Ascending aorta (tissue), 2 donors: ENCODE data around the gene MAN2C1. TPM values are rescaled to one million over a fixed set of nuclear protein-coding genes. Genes with fewer than 3 reads are reported as not detected.
"Not testable (repeated sequence)": the region's sequence is repeated elsewhere in the genome, so short reads cannot be mapped to it uniquely, and the experiment has no call there.

Experiments used
- DNase-seq, 2 donors: peaks; one replicate each; pipeline ENCODE4 v3.0.0-alpha.2; 2019; ENCODE audit warnings: low spot score in 2 of 2
- H3K27ac ChIP-seq, 2 donors: fragments of 200-600 bp; sonication (generic); one replicate each; pipeline ENCODE4 v1.5.1; 2016 to 2017; ENCODE audit warnings: mild to moderate bottlenecking in 1 of 2
- H3K27me3 ChIP-seq: fragments of 200-600 bp; sonication (generic); one replicate; pipeline ENCODE4 v1.5.1; 2017
- H3K36me3 ChIP-seq, 2 donors: fragments of 200-600 bp; sonication (generic); one replicate each; pipeline ENCODE4 v1.5.1; 2016
- H3K4me1 ChIP-seq, 2 donors: fragments of 200-600 bp; sonication (generic); one replicate each; pipeline ENCODE4 v1.5.1; 2016 to 2017; ENCODE audit warnings: mild to moderate bottlenecking in 1 of 2
- H3K4me3 ChIP-seq, 2 donors: fragments of 200-600 bp; sonication (generic); one replicate each; pipeline ENCODE4 v1.5.1; 2016 to 2017; ENCODE audit warnings: mild to moderate bottlenecking in 1 of 2
- H3K9me3 ChIP-seq, 2 donors: fragments of 200-600 bp; sonication (generic); one replicate each; pipeline ENCODE4 v1.5.1; 2016
- intact Hi-C: fragments of 100-400 bp; cut with DNase I; formaldehyde crosslinking; loops from one replicate; pipeline ENCODE4 v1.15.1; 2023
- total RNA-seq: library from RNA; depleted of rRNA; stranded (reverse); fragments of >200 nt; gene quantifications from one replicate; pipeline ENCODE4 v1.1.0, GENCODE V29; 2016
- TF ChIP-seq, protein P1 (sequence below), 3 experiments: fragments of 200-600 bp in 2 of 3; fragments of 450-650 bp in 1 of 3; sonication (generic) in 2 of 3; IDR thresholded peaks; one replicate each; pipeline ENCODE4 v1.5.1; 2016 to 2019; ENCODE audit warnings: antibody characterized with exemption in 3 of 3, mild to moderate bottlenecking in 1 of 3, moderate library complexity in 1 of 3

MAN2C1 gene
- total RNA-seq, 1 donor from 2014 or later = 447 TPM

DNA sequence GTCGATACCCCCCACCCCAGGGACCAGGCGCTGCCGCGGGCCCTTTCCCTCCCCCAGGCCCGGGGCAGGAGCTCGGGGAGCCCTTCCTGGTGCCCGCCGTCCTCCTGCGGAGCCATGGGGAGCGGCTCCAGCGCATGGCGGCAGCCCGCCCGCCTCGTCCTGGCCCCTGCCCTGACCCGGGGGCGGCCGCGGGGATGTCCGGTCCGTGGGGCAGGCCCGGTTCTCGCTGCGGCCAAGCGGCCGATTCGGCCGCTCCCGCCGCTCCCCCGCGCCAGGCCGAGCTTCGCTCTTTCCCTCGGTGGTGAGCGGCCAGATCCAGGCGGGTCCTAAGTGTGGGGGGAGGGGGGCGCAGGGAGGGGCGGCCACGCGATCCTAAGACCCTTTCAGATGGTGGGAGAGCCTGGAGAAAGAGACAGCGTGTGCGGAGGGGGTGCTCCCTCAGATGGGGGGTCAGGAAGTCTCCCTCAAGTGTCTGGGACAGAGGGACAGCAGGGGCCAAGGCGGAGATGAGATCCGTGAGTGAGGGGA is 20.3 kb downstream of the MAN2C1 start:
- Histone ChIP-seq H3K36me3 (no peaks in the 10 kb centered on the region), H3K27ac (peak overlapping the region; percentile 42 to 62), H3K9me3 (no peaks in the 10 kb centered on the region), H3K4me1 (peaks cover 6 to 11% of the 10 kb centered on the region in 2 donors), H3K27me3 (no peaks in the 10 kb centered on the region), H3K4me3 (peak overlapping the region; percentile 90 to 94)
- intact Hi-C loops = loop anchor here (1.0 kb wide), 1 partner anchor 20 kb away; the partner anchor contains the start of gene MAN2C1
- TF ChIP-seq, protein P1, sequence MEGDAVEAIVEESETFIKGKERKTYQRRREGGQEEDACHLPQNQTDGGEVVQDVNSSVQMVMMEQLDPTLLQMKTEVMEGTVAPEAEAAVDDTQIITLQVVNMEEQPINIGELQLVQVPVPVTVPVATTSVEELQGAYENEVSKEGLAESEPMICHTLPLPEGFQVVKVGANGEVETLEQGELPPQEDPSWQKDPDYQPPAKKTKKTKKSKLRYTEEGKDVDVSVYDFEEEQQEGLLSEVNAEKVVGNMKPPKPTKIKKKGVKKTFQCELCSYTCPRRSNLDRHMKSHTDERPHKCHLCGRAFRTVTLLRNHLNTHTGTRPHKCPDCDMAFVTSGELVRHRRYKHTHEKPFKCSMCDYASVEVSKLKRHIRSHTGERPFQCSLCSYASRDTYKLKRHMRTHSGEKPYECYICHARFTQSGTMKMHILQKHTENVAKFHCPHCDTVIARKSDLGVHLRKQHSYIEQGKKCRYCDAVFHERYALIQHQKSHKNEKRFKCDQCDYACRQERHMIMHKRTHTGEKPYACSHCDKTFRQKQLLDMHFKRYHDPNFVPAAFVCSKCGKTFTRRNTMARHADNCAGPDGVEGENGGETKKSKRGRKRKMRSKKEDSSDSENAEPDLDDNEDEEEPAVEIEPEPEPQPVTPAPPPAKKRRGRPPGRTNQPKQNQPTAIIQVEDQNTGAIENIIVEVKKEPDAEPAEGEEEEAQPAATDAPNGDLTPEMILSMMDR (IDR thresholded peaks at IDR 0.05) = no peak
- no peak for DNase-seq

DNA sequence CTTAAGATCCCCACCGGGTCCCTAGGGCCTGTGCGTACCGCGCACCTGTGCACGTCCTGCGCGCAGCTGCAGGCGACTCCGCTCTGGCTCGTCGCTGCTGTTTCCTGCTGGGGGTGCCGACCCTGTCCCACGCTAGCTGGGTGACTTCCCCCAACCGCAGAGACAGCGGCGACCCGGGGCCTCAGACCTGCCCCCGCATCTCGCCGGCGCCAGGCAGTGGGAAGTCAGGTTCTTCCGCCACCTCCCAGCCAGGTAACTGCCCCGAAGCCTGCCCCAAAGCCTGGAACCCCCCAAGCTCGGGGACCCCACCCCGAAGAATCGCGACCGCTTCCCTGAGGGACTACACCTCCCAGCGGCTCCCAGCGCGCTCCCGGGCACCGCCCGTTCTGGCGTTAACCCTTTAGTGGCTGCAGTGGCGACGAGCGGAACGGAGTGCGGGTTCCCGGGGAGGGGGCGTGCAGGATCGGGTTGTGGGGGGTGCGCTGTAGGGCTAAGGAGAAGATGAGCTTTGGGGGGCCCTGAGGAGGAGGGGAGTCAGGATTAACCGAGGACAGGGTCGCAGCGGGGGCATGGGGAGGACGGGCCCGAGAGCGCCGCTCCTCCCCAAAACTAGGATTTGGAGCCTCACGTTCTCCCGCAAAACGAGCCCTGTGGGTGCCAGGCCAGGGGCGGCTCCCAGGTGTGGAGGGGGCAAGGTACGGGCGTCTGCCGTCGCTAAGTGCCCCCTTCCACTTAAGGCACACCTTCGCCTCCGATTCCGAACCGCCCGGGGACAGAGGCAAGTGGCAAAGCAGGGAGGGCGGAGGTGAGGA is 21.0 kb downstream of the MAN2C1 start:
- TF ChIP-seq, protein P1 (IDR thresholded peaks at IDR 0.05) = no peak
- peak in 1 of 2 donors; percentile 74 for DNase-seq
- Histone ChIP-seq H3K27me3 (no peaks in the 10 kb centered on the region), H3K4me1 (peaks cover 6 to 11% of the 10 kb centered on the region in 2 donors), H3K36me3 (no peaks in the 10 kb centered on the region), H3K9me3 (no peaks in the 10 kb centered on the region), H3K27ac (peak overlapping the region; percentile 42 to 62), H3K4me3 (peak overlapping the region; percentile 90 to 94)
- intact Hi-C loops = loop anchor here (1.0 kb wide), 1 partner anchor 21 kb away; the partner anchor contains the start of gene MAN2C1

DNA sequence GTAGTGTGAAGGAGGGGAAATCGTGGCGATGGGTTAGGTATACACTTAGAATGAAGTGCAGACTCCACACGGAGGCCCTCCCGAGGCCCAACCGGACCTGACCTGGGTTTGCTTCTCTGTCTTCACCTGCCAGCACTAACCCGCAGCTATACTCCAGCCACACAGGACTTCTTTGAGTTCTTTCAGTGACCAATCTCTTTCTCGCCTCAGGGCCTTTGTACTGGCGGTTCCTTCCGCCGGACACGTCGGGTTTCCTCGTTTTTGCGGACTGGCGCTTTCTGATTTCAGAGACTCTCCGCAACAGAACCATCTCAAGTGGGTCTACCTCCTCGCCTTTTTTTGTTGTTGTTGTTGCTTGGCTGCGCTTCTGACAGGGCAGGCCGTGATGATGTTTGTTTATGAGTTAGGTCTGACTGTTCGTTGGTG is 21.6 kb downstream of the MAN2C1 start, which contains the start of gene NEIL1:
NEIL1 (plus strand) TSS at position 244 of the 426 bp plus-strand sequence. CDS start 1,867 bp downstream, outside the sequence.
- Histone ChIP-seq H3K27ac (peak within 1 kb of the TSS; percentile 42 to 62), H3K9me3 (no peaks in the 10 kb centered on the region), H3K27me3 (no peaks in the 10 kb centered on the region), H3K36me3 (no peaks in the 10 kb centered on the region), H3K4me3 (peak within 1 kb of the TSS; percentile 90 to 94), H3K4me1 (peaks cover 6 to 11% of the 10 kb centered on the region in 2 donors)
- TF ChIP-seq, protein P1 (IDR thresholded peaks at IDR 0.05) = no peak
- intact Hi-C loops = no loop called here
- DNase-seq = no peak

DNA sequence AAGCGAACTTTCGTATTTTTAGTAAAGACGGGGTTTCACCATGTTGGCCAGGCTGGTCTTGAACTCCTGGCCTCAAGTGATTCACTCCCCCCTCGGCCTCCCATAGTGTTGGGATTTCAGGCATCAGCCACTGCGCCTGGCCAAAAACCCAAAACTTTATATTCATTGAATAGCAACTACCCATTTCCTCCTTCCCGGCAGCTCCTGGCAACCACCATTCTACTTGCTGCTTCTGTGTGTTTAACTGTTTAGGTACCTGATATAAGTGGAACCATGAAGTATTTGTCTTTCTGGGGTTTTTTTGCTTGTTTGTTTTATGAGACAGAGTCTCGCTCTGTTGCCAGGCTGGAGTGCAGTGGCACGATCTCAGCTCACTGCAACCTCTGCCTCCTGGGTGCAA is 24.5 kb downstream of the MAN2C1 start:
- DNase-seq, H3K4me1 ChIP-seq, H3K27me3 ChIP-seq, H3K9me3 ChIP-seq, H3K27ac ChIP-seq, H3K36me3 ChIP-seq, H3K4me3 ChIP-seq, intact Hi-C loops: not testable (repeated sequence)

DNA sequence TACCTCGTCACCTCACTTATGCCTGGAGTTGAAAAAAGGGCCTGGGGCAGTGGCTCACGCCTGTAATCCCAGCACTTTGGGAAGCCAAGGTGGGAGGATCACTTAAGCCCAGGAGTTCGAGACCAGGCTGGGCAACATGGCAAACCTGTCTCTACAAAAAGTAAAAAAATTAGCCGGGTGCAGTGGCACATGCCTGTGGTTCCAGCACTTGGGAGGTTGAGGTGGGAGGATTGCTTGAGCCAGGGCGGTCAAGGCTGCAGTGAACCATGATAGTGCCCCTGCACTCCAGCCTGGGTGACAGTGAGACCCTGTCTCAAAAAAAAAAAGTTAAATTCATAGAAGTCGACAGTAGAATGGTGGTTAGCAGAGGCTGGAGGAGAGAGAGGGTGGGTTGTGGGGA is 26.2 kb downstream of the MAN2C1 start:
- peaks cover 0 to 3% of the 10 kb centered on the region in 2 donors for H3K4me1 ChIP-seq
- H3K9me3 ChIP-seq = no peaks in the 10 kb centered on the region
- no peak overlapping the region for H3K27ac ChIP-seq
- intact Hi-C loops = no loop called here
- H3K4me3 ChIP-seq = no peak overlapping the region
- TF ChIP-seq, protein P1 (IDR thresholded peaks at IDR 0.05) = no peak
- DNase-seq = no peak
- H3K36me3 ChIP-seq = peaks cover 5 to 11% of the 10 kb centered on the region in 2 donors
- no peaks in the 10 kb centered on the region for H3K27me3 ChIP-seq
